CD4-positive, alpha-beta T cell treated with Interleukin-12 subunit alpha and Interleukin-12 subunit beta, for 1 hour (primary cell): ENCODE results near the gene LPAR1.

Source experiments
- DNase-seq: peaks from one replicate; pipeline ENCODE4 v3.0.0-alpha.2; 2020

LPAR1 gene

GRCh38 chr9:110912419-110913291 is 125.6 kb downstream of the LPAR1 start:
- no peak for DNase-seq

GRCh38 chr9:110911659-110912418 is 126.4 kb downstream of the LPAR1 start:
- DNase-seq, result no peak

- DNase-seq, result no peak
These were observed 129.4 kb downstream of the LPAR1 start for GRCh38 chr9:110908894-110909293.

- no peak for DNase-seq
These were observed 137.4 kb downstream of the LPAR1 start for GRCh38 chr9:110900917-110901316.

GRCh38 chr9:110900456-110900855 is 137.8 kb downstream of the LPAR1 start:
- DNase-seq, result no peak

GRCh38 chr9:110898866-110899265 is 139.4 kb downstream of the LPAR1 start:
- DNase-seq, result no peak

GRCh38 chr9:110898358-110898757 is 139.9 kb downstream of the LPAR1 start:
- DNase-seq, result no peak

- DNase-seq, result no peak
These were observed 140.3 kb downstream of the LPAR1 start for GRCh38 chr9:110897943-110898342.

- DNase-seq, result no peak
These were observed 142.9 kb downstream of the LPAR1 start for GRCh38 chr9:110895147-110895905.

GRCh38 chr9:110894731-110895130 is 143.5 kb downstream of the LPAR1 start:
- no peak for DNase-seq

GRCh38 chr9:110892689-110893088 is 145.6 kb downstream of the LPAR1 start:
- no peak for DNase-seq

- no peak for DNase-seq
These were observed 146.5 kb downstream of the LPAR1 start for GRCh38 chr9:110891760-110892159.

GRCh38 chr9:110890416-110890815 is 147.9 kb downstream of the LPAR1 start:
- DNase-seq, result no peak

GRCh38 chr9:110887276-110887675 is 151.0 kb downstream of the LPAR1 start:
- DNase-seq, result no peak

GRCh38 chr9:110886832-110887231 is 151.4 kb downstream of the LPAR1 start:
- no peak for DNase-seq

- DNase-seq, result no peak
These were observed 158.1 kb downstream of the LPAR1 start for GRCh38 chr9:110880189-110880588.

GRCh38 chr9:110877374-110877773 is 160.9 kb downstream of the LPAR1 start:
- no peak for DNase-seq

- DNase-seq, result no peak
These were observed 161.3 kb downstream of the LPAR1 start for GRCh38 chr9:110876929-110877328.

- peak; percentile 1 for DNase-seq
These were observed 163.2 kb downstream of the LPAR1 start for GRCh38 chr9:110874963-110875674.

GRCh38 chr9:110872920-110873319 is 165.3 kb downstream of the LPAR1 start:
- DNase-seq, result no peak

- no peak for DNase-seq
These were observed 166.5 kb downstream of the LPAR1 start for GRCh38 chr9:110871736-110872135.

GRCh38 chr9:110869931-110870330 is 168.3 kb downstream of the LPAR1 start:
- DNase-seq, result no peak

GRCh38 chr9:110864011-110864410 is 174.3 kb downstream of the LPAR1 start:
- DNase-seq, result no peak
